Uterus (tissue), 2 donors: ENCODE results near the gene STK25.

Source experiments
- POLR2A ChIP-seq, 2 donors: fragments of 450-650 bp; IDR thresholded peaks; one replicate each; pipeline ENCODE4 v1.6.1; 2016; ENCODE audit warnings: antibody characterized with exemption in 2 of 2, mild to moderate bottlenecking in 1 of 2, moderate library complexity in 1 of 2
- TF ChIP-seq, protein P1 (sequence below), 4 experiments: fragments of 200-600 bp in 2 of 4; fragments of 450-650 bp in 2 of 4; sonication (generic) in 2 of 4; IDR thresholded peaks; one replicate each; pipeline ENCODE4 v1.5.1; 2016 to 2019; ENCODE audit warnings: antibody characterized with exemption in 4 of 4, mild to moderate bottlenecking in 2 of 4, moderate library complexity in 1 of 4

GRCh38 chr2:241451840-241452506 is 56.4 kb downstream of the STK25 start:
- TF ChIP-seq, protein P1, sequence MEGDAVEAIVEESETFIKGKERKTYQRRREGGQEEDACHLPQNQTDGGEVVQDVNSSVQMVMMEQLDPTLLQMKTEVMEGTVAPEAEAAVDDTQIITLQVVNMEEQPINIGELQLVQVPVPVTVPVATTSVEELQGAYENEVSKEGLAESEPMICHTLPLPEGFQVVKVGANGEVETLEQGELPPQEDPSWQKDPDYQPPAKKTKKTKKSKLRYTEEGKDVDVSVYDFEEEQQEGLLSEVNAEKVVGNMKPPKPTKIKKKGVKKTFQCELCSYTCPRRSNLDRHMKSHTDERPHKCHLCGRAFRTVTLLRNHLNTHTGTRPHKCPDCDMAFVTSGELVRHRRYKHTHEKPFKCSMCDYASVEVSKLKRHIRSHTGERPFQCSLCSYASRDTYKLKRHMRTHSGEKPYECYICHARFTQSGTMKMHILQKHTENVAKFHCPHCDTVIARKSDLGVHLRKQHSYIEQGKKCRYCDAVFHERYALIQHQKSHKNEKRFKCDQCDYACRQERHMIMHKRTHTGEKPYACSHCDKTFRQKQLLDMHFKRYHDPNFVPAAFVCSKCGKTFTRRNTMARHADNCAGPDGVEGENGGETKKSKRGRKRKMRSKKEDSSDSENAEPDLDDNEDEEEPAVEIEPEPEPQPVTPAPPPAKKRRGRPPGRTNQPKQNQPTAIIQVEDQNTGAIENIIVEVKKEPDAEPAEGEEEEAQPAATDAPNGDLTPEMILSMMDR (IDR thresholded peaks at IDR 0.05), result no peak
- no peak for TF ChIP-seq POLR2A (IDR thresholded peaks at IDR 0.05)
